ENCODE data around the gene SELENON. TPM values are rescaled to one million over a fixed set of nuclear protein-coding genes. Genes with fewer than 3 reads are reported as not detected.

Gene SELENON
- total and polyA plus RNA-seq, 8 donors, result 1.7 to 81.1 (median 20.0) TPM

DNA sequence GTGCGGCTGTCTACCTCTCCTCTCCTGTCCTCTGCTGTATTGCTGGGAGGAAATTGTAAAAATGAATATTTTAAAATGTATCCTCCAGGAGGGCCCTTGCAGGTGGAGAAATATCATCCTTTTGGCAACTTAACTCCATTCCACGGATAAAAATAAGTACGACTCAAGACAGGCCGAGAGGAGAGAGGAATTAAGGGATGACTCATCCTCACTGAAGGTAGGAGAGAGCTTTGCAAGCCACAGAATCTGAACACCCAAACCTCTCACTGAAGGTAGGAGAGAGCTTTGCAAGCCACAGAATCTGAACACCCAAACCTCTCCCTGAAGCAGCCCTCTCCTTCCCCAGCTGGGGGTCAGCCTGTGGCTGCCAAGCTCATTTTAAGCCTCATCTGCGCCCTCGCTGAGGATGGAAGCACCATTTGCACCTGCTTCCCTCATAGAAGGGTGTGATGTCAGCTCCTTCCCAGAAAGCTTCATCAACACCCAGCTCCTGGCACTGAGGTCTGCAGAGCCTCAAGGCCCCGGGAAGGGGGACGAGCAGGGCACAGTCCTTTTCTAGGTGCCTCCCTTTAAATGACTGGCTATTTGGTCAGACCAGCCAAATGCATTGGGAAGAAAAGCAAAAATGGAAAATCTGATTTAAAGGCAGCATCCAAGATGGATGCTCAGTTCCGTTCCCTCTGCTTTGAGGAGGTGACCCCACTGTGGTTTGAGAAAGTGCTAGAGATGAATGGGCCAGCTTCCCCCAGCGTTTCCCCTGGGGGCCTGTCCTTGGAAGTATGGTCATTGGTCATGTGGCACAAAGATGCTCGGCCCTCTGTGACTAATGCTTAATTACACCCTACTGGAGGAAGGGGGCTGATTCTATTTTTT is 12.9 kb upstream of the SELENON start:
- peak in 1 of 2 donors; percentile 2 for DNase-seq
- Histone ChIP-seq H3K4me3 (no peak overlapping the region), H3K9me3 (no peaks in the 10 kb centered on the region), H3K27ac (peak overlapping the region in 2 of 5 donors; percentile 40 to 60), H3K4me1 (peaks cover 12 to 52% (median 31%) of the 10 kb centered on the region in 4 donors), H3K36me3 (peaks cover 0 to 26% (median 13%) of the 10 kb centered on the region in 4 donors), H3K27me3 (no peaks in the 10 kb centered on the region)
- TF ChIP-seq POLR2AphosphoS5 (IDR thresholded peaks at IDR 0.05), result no peak
- TF ChIP-seq, protein P1, sequence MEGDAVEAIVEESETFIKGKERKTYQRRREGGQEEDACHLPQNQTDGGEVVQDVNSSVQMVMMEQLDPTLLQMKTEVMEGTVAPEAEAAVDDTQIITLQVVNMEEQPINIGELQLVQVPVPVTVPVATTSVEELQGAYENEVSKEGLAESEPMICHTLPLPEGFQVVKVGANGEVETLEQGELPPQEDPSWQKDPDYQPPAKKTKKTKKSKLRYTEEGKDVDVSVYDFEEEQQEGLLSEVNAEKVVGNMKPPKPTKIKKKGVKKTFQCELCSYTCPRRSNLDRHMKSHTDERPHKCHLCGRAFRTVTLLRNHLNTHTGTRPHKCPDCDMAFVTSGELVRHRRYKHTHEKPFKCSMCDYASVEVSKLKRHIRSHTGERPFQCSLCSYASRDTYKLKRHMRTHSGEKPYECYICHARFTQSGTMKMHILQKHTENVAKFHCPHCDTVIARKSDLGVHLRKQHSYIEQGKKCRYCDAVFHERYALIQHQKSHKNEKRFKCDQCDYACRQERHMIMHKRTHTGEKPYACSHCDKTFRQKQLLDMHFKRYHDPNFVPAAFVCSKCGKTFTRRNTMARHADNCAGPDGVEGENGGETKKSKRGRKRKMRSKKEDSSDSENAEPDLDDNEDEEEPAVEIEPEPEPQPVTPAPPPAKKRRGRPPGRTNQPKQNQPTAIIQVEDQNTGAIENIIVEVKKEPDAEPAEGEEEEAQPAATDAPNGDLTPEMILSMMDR (IDR thresholded peaks at IDR 0.05), result no peak
- no peak for TF ChIP-seq EP300 (IDR thresholded peaks at IDR 0.05)
- intact Hi-C loops (cut with DNase I; ENCODE audit: low total_unique reads), result no loop called here
- 67 to 87% (median 75%) methylated on average over 11 of the region's 11 CpGs for WGBS, 5 donors

DNA sequence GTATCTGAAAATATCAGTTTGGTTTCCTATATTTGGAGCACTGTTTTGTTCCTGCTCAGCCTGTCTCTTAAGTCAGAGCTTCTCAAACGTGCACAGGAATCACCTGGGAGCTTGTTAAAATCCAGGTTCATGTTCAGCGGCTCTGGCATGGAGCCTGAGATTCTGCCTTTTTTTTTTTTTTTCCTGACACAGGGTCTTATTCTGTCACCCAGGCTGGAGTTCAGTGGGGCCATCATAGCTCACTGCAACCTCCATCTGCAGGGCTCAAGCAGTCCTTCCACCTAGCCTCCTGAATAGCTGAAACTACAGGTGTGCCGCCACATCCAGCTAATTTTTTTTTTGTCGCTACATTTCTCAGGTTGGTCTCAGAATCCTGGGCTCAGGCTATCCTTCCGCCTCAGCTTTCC is 12.2 kb upstream of the SELENON start:
- 85 to 90% (median 89%) methylated on average over 5 of the region's 5 CpGs for WGBS, 5 donors
- peaks cover 0 to 26% (median 13%) of the 10 kb centered on the region in 4 donors for H3K36me3 ChIP-seq
- intact Hi-C loops (cut with DNase I; ENCODE audit: low total_unique reads), result no loop called here
- H3K27ac ChIP-seq, result peak overlapping the region in 1 of 5 donors; percentile 60
- H3K4me3 ChIP-seq, result no peak overlapping the region
- H3K4me1 ChIP-seq, result peaks cover 9 to 46% (median 31%) of the 10 kb centered on the region in 4 donors
- DNase-seq, result no peak
- no peaks in the 10 kb centered on the region for H3K27me3 ChIP-seq
- TF ChIP-seq POLR2A (IDR thresholded peaks at IDR 0.05) (no peak), POLR2AphosphoS5 (IDR thresholded peaks at IDR 0.05) (no peak), EP300 (IDR thresholded peaks at IDR 0.05) (no peak)
- TF ChIP-seq, protein P1 (IDR thresholded peaks at IDR 0.05), result no peak
- no peaks in the 10 kb centered on the region for H3K9me3 ChIP-seq

DNA sequence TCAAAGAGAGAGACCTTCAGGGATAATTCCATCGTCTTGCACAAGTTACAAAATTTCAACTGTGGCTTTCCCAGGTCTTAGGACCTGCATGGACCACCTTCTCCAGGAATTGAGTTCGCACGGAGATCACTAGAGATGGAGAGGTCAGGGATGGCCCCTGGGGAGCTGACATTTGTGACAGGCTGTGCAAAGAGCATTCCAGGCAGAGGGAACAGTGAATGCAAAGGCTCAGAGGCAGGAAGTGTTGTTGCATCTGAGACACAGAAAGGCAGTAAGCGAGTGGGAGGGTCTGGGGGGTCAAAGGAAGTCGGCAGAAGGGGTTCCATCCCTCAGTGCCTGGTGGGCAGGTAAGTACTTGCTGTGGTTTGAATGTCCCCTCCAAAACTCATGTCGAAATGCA is 9.5 kb upstream of the SELENON start:
- no peaks in the 10 kb centered on the region for H3K9me3 ChIP-seq
- WGBS, 5 donors, result 88% methylated on average over 6 of the region's 6 CpGs
- H3K4me1 ChIP-seq, result peaks cover 1 to 31% (median 20%) of the 10 kb centered on the region in 4 donors
- no peak for DNase-seq
- no peak for TF ChIP-seq POLR2A (IDR thresholded peaks at IDR 0.05)
- TF ChIP-seq, protein P1 (IDR thresholded peaks at IDR 0.05), result no peak
- TF ChIP-seq POLR2AphosphoS5 (IDR thresholded peaks at IDR 0.05), result no peak
- TF ChIP-seq EP300 (IDR thresholded peaks at IDR 0.05), result no peak
- H3K27me3 ChIP-seq, result no peaks in the 10 kb centered on the region
- intact Hi-C loops (cut with DNase I; ENCODE audit: low total_unique reads), result no loop called here
- peaks cover 0 to 18% (median 5%) of the 10 kb centered on the region in 4 donors for H3K36me3 ChIP-seq
- H3K4me3 ChIP-seq, result no peak overlapping the region
- H3K27ac ChIP-seq, result no peak overlapping the region

DNA sequence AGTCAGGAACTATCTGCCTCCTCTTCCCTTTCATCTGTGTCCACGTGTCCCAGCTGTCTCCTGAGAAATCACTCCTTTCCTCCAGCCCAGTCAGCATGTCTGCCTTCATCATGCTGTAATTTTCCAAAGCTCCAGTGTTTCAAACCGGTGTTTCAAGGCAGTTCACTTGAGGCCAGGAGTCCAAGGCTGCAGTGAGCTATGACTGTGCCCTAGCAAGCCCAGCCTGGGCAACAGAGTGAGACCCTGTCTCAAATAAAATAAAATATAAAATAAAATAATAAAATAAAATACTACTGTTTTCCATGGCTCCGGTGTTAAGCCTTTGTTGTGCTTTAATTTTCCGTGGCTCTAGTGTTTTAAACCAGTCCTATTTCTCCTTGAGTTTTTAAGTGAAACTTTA is 7.9 kb upstream of the SELENON start:
- no peak for DNase-seq
- WGBS, 5 donors, result 65 to 71% (median 67%) methylated on average over 4 of the region's 4 CpGs
- Histone ChIP-seq H3K4me3 (no peak overlapping the region), H3K27me3 (no peaks in the 10 kb centered on the region), H3K36me3 (peaks cover 0 to 14% (median 5%) of the 10 kb centered on the region in 4 donors), H3K4me1 (peaks cover 9 to 28% (median 17%) of the 10 kb centered on the region in 4 donors), H3K9me3 (no peaks in the 10 kb centered on the region), H3K27ac (no peak overlapping the region)
- TF ChIP-seq POLR2A (IDR thresholded peaks at IDR 0.05) (no peak), EP300 (IDR thresholded peaks at IDR 0.05) (no peak), POLR2AphosphoS5 (IDR thresholded peaks at IDR 0.05) (no peak)
- TF ChIP-seq, protein P1 (IDR thresholded peaks at IDR 0.05), result no peak
- intact Hi-C loops (cut with DNase I; ENCODE audit: low total_unique reads), result no loop called here
